Measurements from ENCODE around the gene BRICD5.

DNA sequence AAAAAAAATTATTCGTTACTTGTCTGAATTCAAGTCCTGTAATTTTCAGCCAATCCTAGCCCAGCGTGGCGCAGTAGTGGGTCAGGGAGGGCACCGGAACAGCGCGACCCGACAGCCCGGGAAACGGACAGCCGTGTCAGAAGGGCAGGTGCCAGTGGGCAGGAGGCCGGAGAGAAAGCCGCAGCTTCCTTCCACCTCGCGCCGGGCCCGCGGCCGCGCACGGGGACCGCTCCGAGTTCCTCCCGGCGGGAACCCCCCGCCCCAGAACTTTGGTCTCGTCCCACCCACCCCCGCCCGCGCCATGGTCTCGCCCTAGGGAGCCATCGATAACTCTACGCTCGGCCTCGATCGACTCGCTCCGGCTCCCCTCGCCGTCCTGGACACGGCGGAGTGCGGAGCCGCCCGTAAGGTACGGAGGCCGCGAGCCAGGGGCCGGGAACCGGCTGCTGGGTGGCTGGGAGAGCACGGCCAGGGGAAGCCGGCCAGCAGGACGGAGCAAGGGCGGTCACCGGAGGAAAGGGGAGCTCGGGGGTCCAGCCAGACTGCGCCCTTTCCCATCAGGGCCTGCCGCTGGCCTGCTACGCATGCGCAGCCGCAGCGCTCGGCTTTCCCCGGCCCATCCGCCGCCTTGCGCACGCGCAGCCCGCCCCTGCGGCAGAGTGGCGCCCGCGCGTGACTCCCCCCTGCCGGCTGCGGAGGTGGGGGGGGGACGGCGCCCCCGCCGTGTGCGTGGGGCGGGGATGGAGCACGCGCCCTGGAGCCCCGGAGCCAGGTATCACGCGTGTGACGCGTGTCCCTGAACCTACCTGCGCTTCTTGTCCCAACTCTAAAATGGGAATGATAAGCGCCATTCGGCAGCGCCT lies 5.3 kb downstream of the BRICD5 start, which contains the start of gene MLST8:
- TF ChIP-seq, protein P1, sequence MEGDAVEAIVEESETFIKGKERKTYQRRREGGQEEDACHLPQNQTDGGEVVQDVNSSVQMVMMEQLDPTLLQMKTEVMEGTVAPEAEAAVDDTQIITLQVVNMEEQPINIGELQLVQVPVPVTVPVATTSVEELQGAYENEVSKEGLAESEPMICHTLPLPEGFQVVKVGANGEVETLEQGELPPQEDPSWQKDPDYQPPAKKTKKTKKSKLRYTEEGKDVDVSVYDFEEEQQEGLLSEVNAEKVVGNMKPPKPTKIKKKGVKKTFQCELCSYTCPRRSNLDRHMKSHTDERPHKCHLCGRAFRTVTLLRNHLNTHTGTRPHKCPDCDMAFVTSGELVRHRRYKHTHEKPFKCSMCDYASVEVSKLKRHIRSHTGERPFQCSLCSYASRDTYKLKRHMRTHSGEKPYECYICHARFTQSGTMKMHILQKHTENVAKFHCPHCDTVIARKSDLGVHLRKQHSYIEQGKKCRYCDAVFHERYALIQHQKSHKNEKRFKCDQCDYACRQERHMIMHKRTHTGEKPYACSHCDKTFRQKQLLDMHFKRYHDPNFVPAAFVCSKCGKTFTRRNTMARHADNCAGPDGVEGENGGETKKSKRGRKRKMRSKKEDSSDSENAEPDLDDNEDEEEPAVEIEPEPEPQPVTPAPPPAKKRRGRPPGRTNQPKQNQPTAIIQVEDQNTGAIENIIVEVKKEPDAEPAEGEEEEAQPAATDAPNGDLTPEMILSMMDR (conservative IDR thresholded peaks at IDR 0.05; ENCODE audit: low read depth, low read length) = no peak
- TF ChIP-seq EZH2 (IDR thresholded peaks at IDR 0.05; ENCODE audit: low read length, unreplicated experiment) = no peak
